BLaER1 treated with 17β-estradiol and CSF1 and Interleukin-3, amounts not matched to agents 10 nM and 100 nM (cell line): ENCODE results near the gene CCDC28B.

Source experiments
- H3K27ac ChIP-seq, 11 experiments: shearing (Covaris generic); formaldehyde crosslinking; 2 replicates each; pipeline ENCODE4 v1.8.1; 2022
- H3K27me3 ChIP-seq, 11 experiments: shearing (Covaris generic); formaldehyde crosslinking; 2 replicates each; pipeline ENCODE4 v1.8.1; 2022
- H3K36me3 ChIP-seq, 11 experiments: shearing (Covaris generic); formaldehyde crosslinking; 2 replicates each; pipeline ENCODE4 v1.8.1; 2022
- H3K4me1 ChIP-seq, 10 experiments: shearing (Covaris generic); formaldehyde crosslinking; 2 replicates each; pipeline ENCODE4 v1.8.1; 2022
- H3K4me2 ChIP-seq, 11 experiments: shearing (Covaris generic); formaldehyde crosslinking; 2 replicates each; pipeline ENCODE4 v1.8.1; 2022
- H3K4me3 ChIP-seq, 10 experiments: shearing (Covaris generic); formaldehyde crosslinking; 2 replicates each; pipeline ENCODE4 v1.8.1; 2022
- H3K9ac ChIP-seq, 11 experiments: shearing (Covaris generic); formaldehyde crosslinking; 2 replicates each; pipeline ENCODE4 v1.8.1; 2022
- H3K9me3 ChIP-seq, 11 experiments: shearing (Covaris generic); formaldehyde crosslinking; replicated peaks in 1 of 11; 2 replicates each; pipeline ENCODE4 v1.8.1; 2022
- H4K20me1 ChIP-seq, 11 experiments: shearing (Covaris generic); formaldehyde crosslinking; 2 replicates each; pipeline ENCODE4 v1.8.1; 2022
- Cebpa-rat ChIP-seq, 11 experiments: shearing (Covaris generic); IDR thresholded peaks; 2 replicates each; pipeline ENCODE4 v1.8.1; 2022

Gene CCDC28B

DNA sequence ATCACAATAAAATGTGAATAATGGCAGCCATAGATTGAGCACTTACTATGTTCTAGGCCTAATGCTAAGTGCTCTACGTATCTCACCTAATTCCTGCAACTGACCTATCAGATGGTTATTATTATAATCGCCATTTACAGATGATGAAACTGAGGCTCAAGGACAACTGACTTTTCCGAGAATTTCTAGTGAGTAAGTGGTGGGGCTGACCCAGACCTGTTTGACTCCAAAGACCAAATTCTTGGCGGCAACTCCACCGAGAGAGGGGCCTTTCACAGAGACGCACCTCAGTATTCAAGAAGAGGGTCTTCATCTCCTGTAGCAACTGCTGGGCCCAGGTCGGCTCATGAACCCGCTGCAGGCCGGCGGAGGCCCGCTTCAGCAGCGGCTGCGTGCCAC, 21.2 kb downstream of the CCDC28B start:
- H3K4me2 ChIP-seq: peak overlapping the region; percentile 84 to 99 (median 94)
- H3K4me3 ChIP-seq: peak overlapping the region; percentile 75 to 94 (median 82)
- H3K36me3 ChIP-seq: peaks cover 34 to 61% (median 40%) of the 10 kb centered on the region in 11 experiments
- no peaks in the 10 kb centered on the region for H3K27me3 ChIP-seq
- peaks cover 0 to 35% (median 7%) of the 10 kb centered on the region in 11 experiments; a peak in 9 of 22 replicates for H4K20me1 ChIP-seq
- peak overlapping the region; percentile 83 to 93 (median 90); a peak in 21 of 22 replicates for H3K27ac ChIP-seq
- peaks cover 40 to 48% (median 44%) of the 10 kb centered on the region in 10 experiments for H3K4me1 ChIP-seq
- no peak for TF ChIP-seq Cebpa-rat (IDR thresholded peaks at IDR 0.05)
- H3K9me3 ChIP-seq: no peaks in the 10 kb centered on the region
- H3K9ac ChIP-seq: peak overlapping the region; percentile 80 to 94 (median 92)

DNA sequence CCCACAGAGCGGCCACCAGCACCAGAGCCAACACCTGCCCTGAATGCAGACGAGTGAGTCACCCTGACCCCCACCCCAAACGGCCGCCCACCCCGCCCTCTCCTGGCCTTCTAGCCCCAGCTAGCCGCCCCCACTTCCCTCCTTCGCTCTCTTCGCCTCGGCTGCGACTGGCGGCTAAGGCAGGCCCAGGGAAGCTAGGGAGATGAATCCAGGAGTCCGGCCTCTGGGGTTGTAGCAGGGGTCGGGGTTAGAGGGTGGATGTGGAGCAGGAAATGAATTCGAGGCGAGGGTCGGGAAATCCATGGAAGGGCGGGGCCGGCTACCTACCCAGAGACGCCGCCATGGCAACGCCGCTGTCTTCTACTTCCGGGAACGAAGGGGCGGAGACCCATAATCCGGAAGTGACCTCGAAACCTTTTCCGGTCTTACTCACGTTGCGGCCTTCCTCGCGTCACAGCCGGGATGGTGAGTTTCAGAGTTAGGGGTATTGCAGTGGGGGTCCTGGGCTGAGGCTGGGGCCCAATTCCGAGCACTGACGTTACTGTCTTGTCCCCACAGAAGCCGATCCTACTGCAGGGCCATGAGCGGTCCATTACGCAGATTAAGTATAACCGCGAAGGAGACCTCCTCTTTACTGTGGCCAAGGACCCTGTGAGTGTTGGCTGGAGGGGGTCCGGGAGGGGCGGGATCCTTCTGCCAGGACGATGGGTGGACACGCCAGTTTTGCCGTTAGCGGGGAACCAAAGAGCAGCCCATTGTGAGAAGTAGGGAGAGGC, 21.8 kb downstream of the CCDC28B start, which contains the start of the genes EIF3I and TMEM234:
TSS of gene EIF3I (plus strand) at position 428 of the 776 bp plus-strand sequence. CDS start at position 463, 35 bp downstream.
TSS of gene TMEM234 (minus strand) at position 374 of the 776 bp plus-strand sequence. CDS start at position 343, 31 bp downstream.
- Histone ChIP-seq H3K4me3 (peak within 1 kb of the TSS; percentile 75 to 94 (median 82)), H3K27me3 (no peaks in the 10 kb centered on the region), H3K27ac (peak within 1 kb of the TSS; percentile 83 to 93 (median 90)), H4K20me1 (peaks cover 0 to 41% (median 7%) of the 10 kb centered on the region in 11 experiments; a peak in 11 of 22 replicates), H3K36me3 (peaks cover 36 to 61% (median 40%) of the 10 kb centered on the region in 11 experiments), H3K4me2 (peak within 1 kb of the TSS; percentile 84 to 99 (median 94)), H3K9ac (peak within 1 kb of the TSS; percentile 80 to 94 (median 92)), H3K4me1 (peaks cover 36 to 47% (median 44%) of the 10 kb centered on the region in 10 experiments), H3K9me3 (no peaks in the 10 kb centered on the region)
- TF ChIP-seq Cebpa-rat (IDR thresholded peaks at IDR 0.05): no peak

DNA sequence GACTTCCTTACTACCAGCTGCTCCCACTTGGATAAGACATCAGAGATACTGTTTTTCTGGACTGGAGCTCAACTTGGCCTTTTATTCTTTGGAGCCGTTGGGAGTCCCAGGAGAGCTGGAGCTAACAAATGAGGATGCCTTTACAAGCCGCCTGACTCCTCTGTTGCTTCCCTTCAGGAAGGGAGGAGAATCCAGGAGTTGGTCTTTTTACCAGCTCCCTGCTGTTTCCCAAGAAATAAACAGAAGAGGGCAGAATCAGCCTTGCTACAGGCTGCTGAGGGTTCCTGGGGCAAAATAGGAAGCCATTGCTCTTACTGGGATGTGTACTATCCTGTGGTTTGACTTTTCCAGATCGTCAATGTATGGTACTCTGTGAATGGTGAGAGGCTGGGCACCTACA, 23.3 kb downstream of the CCDC28B start:
- no peak for TF ChIP-seq Cebpa-rat (IDR thresholded peaks at IDR 0.05)
- Histone ChIP-seq H3K4me1 (peaks cover 36 to 47% (median 44%) of the 10 kb centered on the region in 10 experiments), H3K4me3 (peak overlapping the region in 9 of 10 experiments; percentile 75 to 94 (median 82); a peak in 15 of 20 replicates), H3K27ac (peak overlapping the region in 6 of 11 experiments; percentile 83 to 93 (median 92); a peak in 8 of 22 replicates), H3K9me3 (no peaks in the 10 kb centered on the region), H3K36me3 (peaks cover 52 to 66% (median 53%) of the 10 kb centered on the region in 11 experiments), H3K9ac (peak overlapping the region; percentile 80 to 94 (median 92); a peak in 21 of 22 replicates), H3K27me3 (no peaks in the 10 kb centered on the region), H4K20me1 (peaks cover 0 to 55% (median 14%) of the 10 kb centered on the region in 11 experiments; a peak in 13 of 22 replicates), H3K4me2 (peak overlapping the region; percentile 84 to 99 (median 94))

DNA sequence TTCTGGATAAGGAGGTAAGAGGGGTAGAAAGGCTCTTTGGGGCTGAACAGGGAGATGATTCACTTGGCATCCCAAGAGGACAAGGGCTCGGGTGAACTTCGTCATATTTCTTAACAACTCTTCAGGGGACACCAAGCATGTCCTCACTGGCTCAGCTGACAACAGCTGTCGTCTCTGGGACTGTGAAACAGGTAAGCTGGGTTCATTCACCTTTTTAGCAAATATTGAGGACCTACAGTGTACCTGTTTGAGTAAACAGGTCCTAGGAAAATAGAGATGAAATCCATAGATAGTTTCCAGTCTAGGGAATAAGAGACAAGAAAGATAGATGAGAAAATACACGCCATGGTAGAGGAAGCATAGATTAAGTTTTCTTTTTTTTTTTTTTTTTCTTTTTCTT, 23.9 kb downstream of the CCDC28B start:
- Histone ChIP-seq H3K4me1 (peaks cover 36 to 46% (median 41%) of the 10 kb centered on the region in 10 experiments), H3K4me2 (peak overlapping the region; percentile 84 to 99 (median 94); a peak in 19 of 22 replicates), H3K9ac (peak overlapping the region in 9 of 11 experiments; percentile 84 to 94 (median 92); a peak in 15 of 22 replicates), H4K20me1 (peaks cover 0 to 60% (median 14%) of the 10 kb centered on the region in 11 experiments; a peak in 13 of 22 replicates), H3K36me3 (peaks cover 58 to 67% (median 59%) of the 10 kb centered on the region in 11 experiments), H3K27ac (peak overlapping the region in 2 of 11 experiments; percentile 92 to 93; a peak in 2 of 22 replicates), H3K4me3 (peak overlapping the region in 1 of 10 experiments; percentile 7; a peak in 1 of 20 replicates), H3K27me3 (no peaks in the 10 kb centered on the region), H3K9me3 (no peaks in the 10 kb centered on the region)
- TF ChIP-seq Cebpa-rat (IDR thresholded peaks at IDR 0.05): no peak

DNA sequence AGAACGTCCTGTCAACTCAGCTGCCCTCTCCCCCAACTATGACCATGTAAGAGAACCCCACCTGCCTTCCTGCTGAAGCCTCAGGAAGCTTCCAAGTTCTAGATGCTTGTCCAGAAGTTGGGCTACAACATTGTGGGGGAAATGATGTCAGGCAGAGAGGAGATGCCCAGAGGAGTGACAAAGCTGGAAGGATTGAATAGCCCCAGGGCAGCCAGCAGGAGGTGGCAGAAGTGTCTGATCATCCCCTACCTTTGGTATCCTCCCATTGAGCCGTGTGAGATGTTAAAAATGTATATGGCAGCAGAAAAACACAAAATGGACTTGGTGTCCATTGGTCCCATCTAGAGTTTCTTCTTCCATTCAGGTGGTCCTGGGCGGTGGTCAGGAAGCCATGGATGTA, 28.4 kb downstream of the CCDC28B start:
- Histone ChIP-seq H3K36me3 (peaks cover 83 to 100% (median 96%) of the 10 kb centered on the region in 11 experiments), H4K20me1 (peaks cover 0 to 72% (median 21%) of the 10 kb centered on the region in 11 experiments; a peak in 14 of 22 replicates), H3K4me1 (peaks cover 4 to 11% (median 6%) of the 10 kb centered on the region in 10 experiments; a peak in 19 of 20 replicates), H3K9me3 (no peaks in the 10 kb centered on the region), H3K27me3 (no peaks in the 10 kb centered on the region), H3K4me2 (no peak overlapping the region), H3K9ac (no peak overlapping the region), H3K27ac (no peak overlapping the region), H3K4me3 (no peak overlapping the region)
- no peak for TF ChIP-seq Cebpa-rat (IDR thresholded peaks at IDR 0.05)

DNA sequence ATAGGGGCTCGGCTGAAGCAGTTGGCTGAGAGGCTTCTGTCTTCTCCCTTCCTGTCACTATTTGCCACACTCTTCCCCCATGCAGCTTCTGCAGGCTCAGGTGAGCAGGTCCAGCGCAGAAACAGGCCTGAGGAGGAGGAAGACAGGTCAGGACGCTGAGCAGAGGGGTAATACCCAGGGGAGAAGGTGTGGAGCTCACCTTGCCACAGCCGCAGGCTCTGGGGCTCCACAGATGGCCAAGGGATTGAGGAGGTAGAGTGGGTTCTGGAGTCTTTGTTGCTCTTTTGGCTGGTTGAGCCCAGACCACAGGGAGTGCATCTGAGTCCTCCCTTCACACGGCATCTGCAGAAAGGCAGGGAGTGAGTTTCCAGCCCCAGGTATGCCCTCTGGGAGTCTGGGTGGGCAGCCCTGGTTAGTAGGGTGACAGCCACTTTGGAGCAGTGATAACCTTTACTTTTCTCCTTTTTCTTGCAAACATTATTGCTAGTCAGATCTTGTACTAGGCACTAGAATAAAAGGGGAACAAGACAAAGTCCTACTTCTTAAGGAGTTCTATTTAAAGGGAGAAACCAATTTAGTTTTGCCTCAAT, 31.5 kb downstream of the CCDC28B start:
- H3K4me1 ChIP-seq: no peaks in the 10 kb centered on the region
- H3K27ac ChIP-seq: no peak overlapping the region
- H3K36me3 ChIP-seq: peaks cover 52 to 92% (median 67%) of the 10 kb centered on the region in 11 experiments
- TF ChIP-seq Cebpa-rat (IDR thresholded peaks at IDR 0.05): no peak
- peaks cover 0 to 41% (median 13%) of the 10 kb centered on the region in 11 experiments; a peak in 12 of 22 replicates for H4K20me1 ChIP-seq
- no peak overlapping the region for H3K4me3 ChIP-seq
- H3K9me3 ChIP-seq: no peaks in the 10 kb centered on the region
- no peak overlapping the region for H3K4me2 ChIP-seq
- H3K9ac ChIP-seq: no peak overlapping the region; a peak in 1 of 22 replicates
- no peaks in the 10 kb centered on the region for H3K27me3 ChIP-seq

DNA sequence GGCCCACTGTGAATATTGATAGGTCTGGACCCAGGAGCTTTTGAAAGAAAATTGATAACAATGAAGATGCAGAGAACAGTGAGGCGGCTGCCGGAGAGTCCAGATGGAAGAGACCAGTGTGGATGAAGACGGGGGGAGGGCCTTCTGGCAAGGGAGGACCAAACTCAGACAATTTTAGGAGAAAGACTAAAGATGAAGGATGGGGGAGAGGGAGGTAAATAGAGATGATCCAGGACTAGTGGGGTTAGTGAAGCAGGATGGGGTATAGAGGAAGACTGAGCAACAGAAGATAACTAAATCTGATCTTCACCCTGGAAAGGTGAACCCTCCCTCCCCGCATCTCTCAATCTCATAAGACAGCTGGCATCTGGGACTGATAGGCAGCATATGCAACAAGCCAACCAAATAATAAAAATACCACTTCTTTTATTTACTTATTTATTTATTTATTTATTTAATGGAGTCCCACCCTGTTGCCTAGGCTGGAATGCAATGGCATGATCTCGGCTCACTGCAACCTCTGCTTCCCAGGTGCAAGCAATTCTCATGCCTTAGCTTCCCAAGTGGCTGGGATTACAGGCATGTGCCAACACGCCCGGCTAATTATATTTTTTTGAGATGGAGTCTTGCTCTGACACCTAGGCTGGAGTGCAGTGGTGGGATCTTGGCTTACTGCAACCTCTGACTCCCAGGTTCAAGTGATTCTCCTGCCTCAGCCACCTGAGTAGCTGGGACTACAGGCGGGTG, 32.3 kb downstream of the CCDC28B start:
- no peak for TF ChIP-seq Cebpa-rat (IDR thresholded peaks at IDR 0.05)
- no peaks in the 10 kb centered on the region for H3K9me3 ChIP-seq
- H4K20me1 ChIP-seq: peaks cover 0 to 33% (median 13%) of the 10 kb centered on the region in 11 experiments; a peak in 12 of 22 replicates
- H3K27ac ChIP-seq: no peak overlapping the region
- no peaks in the 10 kb centered on the region for H3K4me1 ChIP-seq
- H3K36me3 ChIP-seq: peaks cover 44 to 84% (median 59%) of the 10 kb centered on the region in 11 experiments
- H3K9ac ChIP-seq: no peak overlapping the region
- no peak overlapping the region for H3K4me2 ChIP-seq
- no peak overlapping the region for H3K4me3 ChIP-seq
- no peaks in the 10 kb centered on the region for H3K27me3 ChIP-seq

DNA sequence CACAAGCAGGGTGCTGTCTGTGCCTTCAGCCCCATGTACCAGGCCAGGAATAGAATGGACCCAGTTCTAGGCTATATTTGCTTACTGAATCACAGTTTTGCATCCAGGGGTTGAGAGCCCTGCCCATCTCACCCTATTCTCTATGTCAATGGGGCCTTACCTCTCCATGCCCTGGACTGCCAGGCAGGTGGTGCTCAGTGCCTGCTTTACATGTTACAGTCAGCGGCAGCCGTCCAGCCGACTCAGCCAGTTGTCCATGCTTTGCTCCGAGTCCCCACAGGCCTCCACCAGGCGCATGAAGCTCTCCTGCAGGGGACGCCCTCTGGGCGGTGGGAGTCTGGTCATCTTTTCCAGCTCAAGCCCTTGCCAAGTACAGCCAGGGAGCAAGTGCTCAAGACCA, 34.4 kb downstream of the CCDC28B start:
- no peak overlapping the region for H3K9ac ChIP-seq
- H3K27me3 ChIP-seq: no peaks in the 10 kb centered on the region
- no peak overlapping the region for H3K4me2 ChIP-seq
- H3K27ac ChIP-seq: no peak overlapping the region
- peaks cover 0 to 20% (median 8%) of the 10 kb centered on the region in 11 experiments; a peak in 10 of 22 replicates for H4K20me1 ChIP-seq
- peaks cover 23 to 64% (median 39%) of the 10 kb centered on the region in 11 experiments for H3K36me3 ChIP-seq
- H3K4me1 ChIP-seq: peaks cover 0 to 10% (median 6%) of the 10 kb centered on the region in 10 experiments; a peak in 16 of 20 replicates
- H3K4me3 ChIP-seq: no peak overlapping the region
- no peaks in the 10 kb centered on the region for H3K9me3 ChIP-seq
- TF ChIP-seq Cebpa-rat (IDR thresholded peaks at IDR 0.05): no peak
